Measurements from ENCODE around the gene ANGPT4.

DNA sequence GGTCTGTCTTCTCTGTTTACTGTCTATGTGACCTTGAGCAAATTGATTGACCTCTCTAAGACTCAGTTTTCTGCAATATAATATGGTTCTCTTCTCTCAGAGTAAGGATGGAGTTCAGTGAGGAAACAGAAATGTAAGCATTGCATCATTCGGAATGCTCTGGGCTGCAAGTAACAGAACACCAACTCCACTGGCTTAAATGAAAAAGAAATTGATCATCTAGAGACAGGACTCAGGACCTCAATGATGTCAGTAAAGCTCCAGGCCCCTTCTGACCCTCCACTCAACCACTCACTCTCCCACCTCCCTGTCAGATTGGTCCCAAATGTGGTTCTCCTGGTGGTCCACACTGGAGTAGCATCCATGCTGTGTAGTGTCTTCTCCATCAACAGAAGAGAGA is 50.7 kb downstream of the ANGPT4 start:
- TF ChIP-seq POLR2AphosphoS5 (IDR thresholded peaks at IDR 0.05) (no peak), POLR2A (IDR thresholded peaks at IDR 0.05) (no peak)
- TF ChIP-seq, protein P1, sequence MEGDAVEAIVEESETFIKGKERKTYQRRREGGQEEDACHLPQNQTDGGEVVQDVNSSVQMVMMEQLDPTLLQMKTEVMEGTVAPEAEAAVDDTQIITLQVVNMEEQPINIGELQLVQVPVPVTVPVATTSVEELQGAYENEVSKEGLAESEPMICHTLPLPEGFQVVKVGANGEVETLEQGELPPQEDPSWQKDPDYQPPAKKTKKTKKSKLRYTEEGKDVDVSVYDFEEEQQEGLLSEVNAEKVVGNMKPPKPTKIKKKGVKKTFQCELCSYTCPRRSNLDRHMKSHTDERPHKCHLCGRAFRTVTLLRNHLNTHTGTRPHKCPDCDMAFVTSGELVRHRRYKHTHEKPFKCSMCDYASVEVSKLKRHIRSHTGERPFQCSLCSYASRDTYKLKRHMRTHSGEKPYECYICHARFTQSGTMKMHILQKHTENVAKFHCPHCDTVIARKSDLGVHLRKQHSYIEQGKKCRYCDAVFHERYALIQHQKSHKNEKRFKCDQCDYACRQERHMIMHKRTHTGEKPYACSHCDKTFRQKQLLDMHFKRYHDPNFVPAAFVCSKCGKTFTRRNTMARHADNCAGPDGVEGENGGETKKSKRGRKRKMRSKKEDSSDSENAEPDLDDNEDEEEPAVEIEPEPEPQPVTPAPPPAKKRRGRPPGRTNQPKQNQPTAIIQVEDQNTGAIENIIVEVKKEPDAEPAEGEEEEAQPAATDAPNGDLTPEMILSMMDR (IDR thresholded peaks at IDR 0.05), result no peak

Data from stomach (tissue), 4 donors.